Epithelial cell of proximal tubule (primary cell): ENCODE measurements around the gene HLA-DMA. TPM values are rescaled to one million over a fixed set of nuclear protein-coding genes. Genes with fewer than 3 reads are reported as not detected.

Experiments used
- DNase-seq: peaks from one replicate; pipeline ENCODE4 v3.0.0-alpha.2; 2011; ENCODE audit warnings: low read depth
- H3K4me3 ChIP-seq: 2 replicates; pipeline ENCODE4 v1.5.1; 2011; ENCODE audit warnings: low read depth, mild to moderate bottlenecking, low read length
- total RNA-seq: library from RNA; depleted of rRNA; stranded (reverse); fragments of >200 nt; gene quantifications from 2 replicates; pipeline ENCODE4 v1.2.3, GENCODE V29; 2015
- TF ChIP-seq, protein P1 (sequence below): conservative IDR thresholded peaks from 2 replicates; pipeline ENCODE4 v1.5.1; 2012; ENCODE audit warnings: low read depth, mild to moderate bottlenecking, low read length

The HLA-DMA gene
- total RNA-seq, 1 donor from 2014 or later = 2.0 TPM

DNA sequence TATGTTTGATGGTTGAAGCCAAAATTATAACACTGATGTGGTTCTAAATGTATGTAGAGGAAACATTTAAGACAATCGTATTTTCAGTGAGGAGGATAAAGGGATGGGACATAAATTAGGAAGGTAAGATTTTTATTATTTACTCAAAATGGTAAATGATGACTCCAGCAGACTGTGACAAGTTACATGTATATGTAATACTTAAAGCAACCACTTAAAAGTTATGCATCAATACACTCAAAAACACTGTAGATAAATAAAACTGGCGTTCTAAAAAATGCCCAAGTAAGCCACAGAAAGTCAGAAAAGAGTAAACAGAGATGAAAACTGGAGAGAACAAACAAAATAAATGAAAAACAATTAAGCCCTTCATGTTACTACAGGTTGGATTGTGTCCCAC, 30.8 kb downstream of the HLA-DMA start:
- H3K4me3 ChIP-seq = no peak overlapping the region
- no peak for DNase-seq
- TF ChIP-seq, protein P1, sequence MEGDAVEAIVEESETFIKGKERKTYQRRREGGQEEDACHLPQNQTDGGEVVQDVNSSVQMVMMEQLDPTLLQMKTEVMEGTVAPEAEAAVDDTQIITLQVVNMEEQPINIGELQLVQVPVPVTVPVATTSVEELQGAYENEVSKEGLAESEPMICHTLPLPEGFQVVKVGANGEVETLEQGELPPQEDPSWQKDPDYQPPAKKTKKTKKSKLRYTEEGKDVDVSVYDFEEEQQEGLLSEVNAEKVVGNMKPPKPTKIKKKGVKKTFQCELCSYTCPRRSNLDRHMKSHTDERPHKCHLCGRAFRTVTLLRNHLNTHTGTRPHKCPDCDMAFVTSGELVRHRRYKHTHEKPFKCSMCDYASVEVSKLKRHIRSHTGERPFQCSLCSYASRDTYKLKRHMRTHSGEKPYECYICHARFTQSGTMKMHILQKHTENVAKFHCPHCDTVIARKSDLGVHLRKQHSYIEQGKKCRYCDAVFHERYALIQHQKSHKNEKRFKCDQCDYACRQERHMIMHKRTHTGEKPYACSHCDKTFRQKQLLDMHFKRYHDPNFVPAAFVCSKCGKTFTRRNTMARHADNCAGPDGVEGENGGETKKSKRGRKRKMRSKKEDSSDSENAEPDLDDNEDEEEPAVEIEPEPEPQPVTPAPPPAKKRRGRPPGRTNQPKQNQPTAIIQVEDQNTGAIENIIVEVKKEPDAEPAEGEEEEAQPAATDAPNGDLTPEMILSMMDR = no peak

DNA sequence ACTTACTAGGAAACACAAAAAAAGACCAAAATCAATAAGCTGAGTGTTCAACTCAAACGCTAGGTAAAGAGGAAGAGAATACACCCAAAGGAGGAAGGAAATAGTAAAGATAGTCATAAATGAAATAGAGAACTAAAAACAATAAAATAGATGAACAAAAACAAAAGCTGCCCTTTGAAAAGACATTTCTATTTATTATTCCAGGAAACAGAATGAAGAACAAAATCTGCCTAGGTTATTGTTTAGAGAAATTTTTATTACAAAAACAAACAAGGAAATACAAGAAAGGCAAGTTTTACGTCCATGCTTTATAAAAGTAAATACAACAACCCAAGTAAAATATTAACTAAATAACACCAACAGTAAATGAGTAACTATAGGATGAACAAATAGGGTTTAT, 32.2 kb downstream of the HLA-DMA start:
- no peak for DNase-seq
- no peak overlapping the region for H3K4me3 ChIP-seq
- TF ChIP-seq, protein P1 = no peak

DNA sequence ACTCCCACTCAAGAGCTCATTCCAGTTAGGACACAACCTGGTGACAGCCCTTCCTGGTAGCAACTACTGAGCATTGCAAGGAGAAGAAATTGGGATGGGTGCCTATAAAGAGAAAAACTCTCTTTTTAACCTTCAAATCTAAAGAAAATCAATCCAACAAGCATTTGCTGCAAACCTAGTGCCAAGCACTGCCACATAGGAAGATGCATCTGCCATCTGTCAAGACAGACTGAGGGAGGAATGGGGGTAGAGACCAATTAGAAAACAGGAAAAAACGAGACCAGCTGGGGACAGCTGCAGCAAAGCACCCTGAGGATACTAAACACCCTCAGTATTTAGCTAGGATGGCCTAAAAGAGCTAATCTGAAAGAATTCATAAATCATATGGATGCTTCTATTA, 39.9 kb downstream of the HLA-DMA start:
- H3K4me3 ChIP-seq = no peak overlapping the region
- TF ChIP-seq, protein P1 = no peak
- no peak for DNase-seq

DNA sequence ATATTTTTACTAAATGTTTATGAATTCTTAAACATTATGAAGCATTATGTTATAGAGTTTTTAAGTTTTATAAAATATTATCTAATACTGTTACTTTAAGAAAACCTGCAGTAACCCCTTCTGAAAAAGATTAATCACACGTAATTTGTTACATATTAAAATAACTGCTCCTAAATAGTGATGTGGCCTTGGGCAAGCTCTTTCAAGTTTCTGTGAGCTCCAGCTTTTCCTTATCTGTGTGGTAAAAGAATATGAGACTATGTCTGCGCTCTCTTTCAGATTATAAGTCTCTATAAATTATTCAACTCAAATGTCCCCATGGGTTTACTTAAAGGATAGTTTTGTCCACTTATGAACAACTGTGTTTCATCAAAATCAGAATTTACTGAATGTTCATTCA, 44.0 kb downstream of the HLA-DMA start:
- no peak for DNase-seq
- TF ChIP-seq, protein P1 = no peak
- H3K4me3 ChIP-seq = no peak overlapping the region

DNA sequence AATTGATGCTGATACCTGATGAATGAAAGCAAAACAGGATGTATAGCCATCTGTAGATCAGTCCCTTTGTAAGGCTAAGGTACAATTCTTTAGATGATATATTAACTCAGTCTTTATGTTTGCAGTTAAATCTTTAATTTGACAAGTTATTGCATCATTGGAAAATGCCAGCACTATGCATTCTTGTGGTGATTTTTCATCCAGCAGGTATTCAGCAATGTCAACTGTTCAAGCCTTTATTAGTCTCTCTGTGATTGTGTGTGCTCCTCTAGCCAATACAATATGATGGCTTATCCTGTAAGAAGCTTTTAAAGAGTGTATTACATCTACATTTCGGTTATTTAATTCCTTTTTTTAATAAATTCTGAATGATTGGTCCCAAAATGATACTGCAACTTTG, 46.4 kb downstream of the HLA-DMA start:
- DNase-seq = no peak
- no peak overlapping the region for H3K4me3 ChIP-seq
- TF ChIP-seq, protein P1 = no peak

DNA sequence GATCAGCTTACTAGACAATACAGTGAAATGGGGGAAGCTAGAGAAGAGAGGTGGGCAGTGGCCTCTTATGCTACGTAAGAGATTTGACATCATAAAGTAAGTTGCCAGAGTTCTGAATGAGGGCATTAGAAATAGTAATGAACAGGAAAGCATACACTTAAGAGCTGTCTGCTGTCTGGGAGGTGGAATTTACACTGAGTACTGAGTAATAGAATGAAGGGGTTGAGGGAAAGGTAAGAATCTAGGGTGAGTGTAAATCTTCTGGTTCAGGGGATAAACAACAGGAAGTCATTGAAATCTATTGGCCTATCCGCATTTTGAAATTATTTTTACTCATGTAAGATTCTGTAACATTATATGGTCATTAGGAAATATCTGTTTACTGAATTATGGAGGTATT, 47.8 kb downstream of the HLA-DMA start:
- TF ChIP-seq, protein P1 = no peak
- H3K4me3 ChIP-seq = no peak overlapping the region
- no peak for DNase-seq

DNA sequence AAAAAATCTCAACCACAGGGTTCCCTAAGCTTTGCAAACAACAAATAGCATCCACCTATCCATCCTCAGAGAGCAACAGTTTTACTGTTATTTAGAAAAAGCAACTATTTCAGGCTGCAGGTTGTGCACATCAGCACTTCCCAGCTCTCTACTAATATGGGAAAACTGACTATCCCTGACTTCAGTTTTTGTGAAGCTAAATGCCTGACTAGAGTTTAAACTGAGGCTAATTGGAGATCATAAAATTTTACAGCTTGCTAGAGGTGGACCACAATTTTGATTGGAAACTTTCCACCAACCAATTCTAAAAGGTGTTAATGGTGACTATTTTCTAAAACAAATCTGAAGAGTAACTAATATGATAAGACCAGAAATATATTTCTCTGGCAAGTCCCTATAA, 48.9 kb downstream of the HLA-DMA start:
- TF ChIP-seq, protein P1 = no peak
- no peak for DNase-seq
- H3K4me3 ChIP-seq = no peak overlapping the region

Other genes starting within 250 kb of the HLA-DMA start
- gene HLA-DQA2, start 211.7 kb downstream of the HLA-DMA start, total RNA-seq = not detected in 2 replicates
- gene HLA-DQB2, start 189.6 kb downstream of the HLA-DMA start, total RNA-seq = not detected in 2 replicates
- 0.58 TPM in 1 of 2 replicates, not detected in the other for gene HLA-DOB, start 136.1 kb downstream of the HLA-DMA start, total RNA-seq
- 23.6 and 29.4 TPM in 2 replicates for gene TAP2, start 114.4 kb downstream of the HLA-DMA start, total RNA-seq
- gene PSMB8, start 109.0 kb downstream of the HLA-DMA start, total RNA-seq = 75.1 and 84.4 TPM in 2 replicates
- 50.7 and 54.5 TPM in 2 replicates for gene TAP1, start 99.4 kb downstream of the HLA-DMA start, total RNA-seq
- 20.5 and 24.3 TPM in 2 replicates for gene PSMB9, start 98.9 kb downstream of the HLA-DMA start, total RNA-seq
- gene HLA-DMB, start 12.1 kb downstream of the HLA-DMA start, total RNA-seq = 3.5 and 4.2 TPM in 2 replicates
- 128 and 140 TPM in 2 replicates for gene BRD2, start 15.5 kb upstream of the HLA-DMA start, total RNA-seq
- 1.6 TPM in 1 of 2 replicates, not detected in the other for gene HLA-DOA, start 56.5 kb upstream of the HLA-DMA start, total RNA-seq
- gene HLA-DPA1, start 120.6 kb upstream of the HLA-DMA start, total RNA-seq = 6.8 and 7.1 TPM in 2 replicates
- 49.4 and 52.3 TPM in 2 replicates for gene HLA-DPB1, start 122.9 kb upstream of the HLA-DMA start, total RNA-seq
- 0.06 and 0.07 TPM in 2 replicates for gene COL11A2, start 239.4 kb upstream of the HLA-DMA start, total RNA-seq
- 15.0 and 15.1 TPM in 2 replicates for gene RXRB, start 247.6 kb upstream of the HLA-DMA start, total RNA-seq
- gene SLC39A7, start 247.8 kb upstream of the HLA-DMA start, total RNA-seq = 70.8 and 97.8 TPM in 2 replicates